ENCODE measurements around the gene RASGRP1. TPM values are rescaled to one million over a fixed set of nuclear protein-coding genes. Genes with fewer than 3 reads are reported as not detected.

The RASGRP1 gene
- total RNA-seq, 1 experiment from 2014 or later, result 0.85 TPM

- Histone ChIP-seq H2AFZ (ENCODE audit: low read length) (no peak overlapping the region), H3T11ph (ENCODE audit: low read length) (no peak overlapping the region), H2BK15ac (ENCODE audit: low read depth, low read length) (no peak overlapping the region), H3K27me3 (ENCODE audit: insufficient read depth, low read length) (no peaks in the 10 kb centered on the region), H4K91ac (ENCODE audit: insufficient read length, low read depth, low read length) (no peak overlapping the region), H3K4ac (ENCODE audit: low read depth, low read length) (no peak overlapping the region), H4K5ac (ENCODE audit: insufficient read length, low read depth, low read length) (no peak overlapping the region), H2BK20ac (ENCODE audit: low read depth, low read length, poor library complexity, severe bottlenecking) (no peak overlapping the region), H3K23ac (ENCODE audit: insufficient read length, low read depth, low read length) (no peak overlapping the region), H3K27ac (ENCODE audit: insufficient read length, low read depth, low read length) (no peak overlapping the region), H3K4me1 (ENCODE audit: insufficient read depth, low read length) (peaks cover 11% of the 10 kb centered on the region; the same call in 1 of the 2 replicates), H3K14ac (ENCODE audit: insufficient read depth, low read length) (no peak overlapping the region), H2BK12ac (ENCODE audit: insufficient read length, low read depth, low read length) (no peak overlapping the region), H3K79me2 (ENCODE audit: insufficient read depth, low read length) (no peaks in the 10 kb centered on the region), H3K79me1 (ENCODE audit: insufficient read depth, low read depth, low read length, poor library complexity, severe bottlenecking) (no peaks in the 10 kb centered on the region), H3K23me2 (ENCODE audit: insufficient read length, low read depth, low read length, poor library complexity, severe bottlenecking) (no peaks in the 10 kb centered on the region), H3K9me3 (ENCODE audit: control insufficient read depth, low read depth, low read length) (no peaks in the 10 kb centered on the region), H2AK5ac (ENCODE audit: insufficient read length, low read length) (no peak overlapping the region), H4K8ac (replicated peaks; ENCODE audit: insufficient read length, low read depth, low read length) (no peak overlapping the region), H2BK120ac (ENCODE audit: low read depth, low read length, poor library complexity, severe bottlenecking) (no peak overlapping the region), H4K20me1 (ENCODE audit: control insufficient read depth, insufficient read depth, insufficient read length) (no peaks in the 10 kb centered on the region), H3K18ac (ENCODE audit: insufficient read length, low read depth, low read length) (no peak overlapping the region), H3K56ac (ENCODE audit: insufficient read length, low read depth, low read length) (no peak overlapping the region), H2BK5ac (ENCODE audit: insufficient read length, low read length) (no peak overlapping the region), H3K4me2 (ENCODE audit: insufficient read depth, insufficient read length, low read length) (no peak overlapping the region), H3K9ac (ENCODE audit: extremely low read depth, insufficient read length, low read length) (no peak overlapping the region)
- no peak for DNase-seq
- no peak overlapping the region for H3K4me3 Mint-ChIP-seq
- no peak for TF ChIP-seq CTCF (conservative IDR thresholded peaks at IDR 0.05)
- H3K9me3 Mint-ChIP-seq, result no peaks in the 10 kb centered on the region
- H3K27me3 Mint-ChIP-seq (ENCODE audit: low read depth), result no peaks in the 10 kb centered on the region
- no CpG with 5 or more reads among the region's 3 CpGs for WGBS (ENCODE audit: extremely low coverage, insufficient read length, low lambda C conversion rate)
- H3K4me1 Mint-ChIP-seq, result peaks cover 28 to 29% of the 10 kb centered on the region in 2 experiments
- H3K36me3 Mint-ChIP-seq (ENCODE audit: insufficient read depth in 1 of 3, low read depth in 3 of 3), result no peaks in the 10 kb centered on the region
- no peak overlapping the region for H3K27ac Mint-ChIP-seq
Measured at GRCh38 chr15:38520035-38520434, 44.6 kb downstream of the RASGRP1 start.
